ENCODE data around the gene PRKCZ. TPM values are rescaled to one million over a fixed set of nuclear protein-coding genes. Genes with fewer than 3 reads are reported as not detected.

Gene PRKCZ
- total and polyA plus RNA-seq, 9 of the 15 experiments (the other 6 are each of a cell fraction or from before 2014, with no cell fraction given) = 0.07 to 3.1 (median 1.3) TPM

- TF ChIP-seq POLR2AphosphoS5 (IDR thresholded peaks at IDR 0.05; ENCODE audit: control insufficient read depth, insufficient read depth, low read depth, low read length) (peak; percentile 37; the same call in 1 of the 2 replicates), ZNF592 (IDR thresholded peaks at IDR 0.05) (peak; percentile 77; the same call in 1 of the 2 replicates), CHAMP1 (IDR thresholded peaks at IDR 0.05) (no peak), CHD1 (IDR thresholded peaks at IDR 0.05; ENCODE audit: low read length) (no peak), ZNF696 (CRISPR knock-in tag; conservative IDR thresholded peaks at IDR 0.05) (no peak), ZNF398 (CRISPR knock-in tag; IDR thresholded peaks at IDR 0.05) (no peak), PYGO2 (tag; IDR thresholded peaks at IDR 0.05) (no peak), ZNF511 (CRISPR knock-in tag; IDR thresholded peaks at IDR 0.05) (no peak; the same call in 1 of the 2 replicates), PKNOX1 (IDR thresholded peaks at IDR 0.05) (peak; percentile 84), CBX1 (IDR thresholded peaks at IDR 0.05; ENCODE audit: low read depth) (no peak; the same call in 1 of the 2 replicates), ZNF253 (CRISPR knock-in tag; conservative IDR thresholded peaks at IDR 0.05) (no peak), ATF7 (IDR thresholded peaks at IDR 0.05) (peak; percentile 98), MTA2 (IDR thresholded peaks at IDR 0.05; ENCODE audit: low read depth) (no peak; the same call in 1 of the 2 replicates), RBM22 (IDR thresholded peaks at IDR 0.05; ENCODE audit: low read depth, low read length, poor library complexity, severe bottlenecking) (no peak), BRD4 (IDR thresholded peaks at IDR 0.05) (0 out of 2 replicates have a peak, but pooled peaks have one; percentile 4), GTF2A2 (tag; IDR thresholded peaks at IDR 0.05) (no peak), MIER1 (IDR thresholded peaks at IDR 0.05; ENCODE audit: low read depth) (no peak)
Observed at GRCh38 chr1:2180297-2181245, 130.4 kb downstream of the PRKCZ start (continued).
